Thyroid gland (tissue), 4 donors: ENCODE results near the gene ISX. TPM values are rescaled to one million over a fixed set of nuclear protein-coding genes. Genes with fewer than 3 reads are reported as not detected.

Experiments
- DNase-seq, 2 donors: peaks; one replicate each; pipeline ENCODE4 v3.0.0-alpha.2; 2019
- H3K27ac ChIP-seq, 3 donors: fragments of 200-600 bp; sonication (generic); 1 replicate in 2 of 3; 2 replicates in 1 of 3; pipeline ENCODE4 v1.5.1; 2016 to 2019; ENCODE audit warnings: mild to moderate bottlenecking in 1 of 3, moderate library complexity in 1 of 3
- H3K27me3 ChIP-seq: fragments of 200-600 bp; sonication (generic); one replicate; pipeline ENCODE4 v1.5.1; 2019
- H3K36me3 ChIP-seq, 2 donors: fragments of 200-600 bp; sonication (generic); one replicate each; pipeline ENCODE4 v1.5.1; 2016 to 2019
- H3K4me1 ChIP-seq, 2 donors: fragments of 200-600 bp; sonication (generic); one replicate each; pipeline ENCODE4 v1.5.1; 2017 to 2019
- H3K4me3 ChIP-seq, 3 donors: fragments of 200-600 bp; sonication (generic); replicated peaks in 1 of 3; 1 replicate in 2 of 3; 2 replicates in 1 of 3; pipeline ENCODE4 v1.5.1; 2016; ENCODE audit warnings: mild to moderate bottlenecking in 1 of 3
- H3K9me3 ChIP-seq: fragments of 200-600 bp; sonication (generic); one replicate; pipeline ENCODE4 v1.5.1; 2017
- CTCF ChIP-seq, 6 experiments: fragments of 200-600 bp in 3 of 6; fragments of 450-650 bp in 3 of 6; sonication (generic) in 3 of 6; IDR thresholded peaks; one replicate each; pipeline ENCODE4 v1.5.1; 2016 to 2019; ENCODE audit warnings: antibody characterized with exemption in 6 of 6, mild to moderate bottlenecking in 2 of 6, inconsistent platforms in 1 of 6, moderate library complexity in 1 of 6
- POLR2A ChIP-seq, 2 donors: fragments of 450-650 bp; IDR thresholded peaks; one replicate each; pipeline ENCODE4 v1.6.1; 2017; ENCODE audit warnings: antibody characterized with exemption in 2 of 2, mild to moderate bottlenecking in 2 of 2, moderate library complexity in 1 of 2
- WGBS, 2 donors: methylation state at CpG; one replicate each; pipeline ENCODE4 v1.1.5; 2017; 5-methylcytosine and 5-hydroxymethylcytosine counted together
- intact Hi-C: fragments of 100-400 bp; cut with DNase I; formaldehyde crosslinking; loops from one replicate; pipeline ENCODE4 v1.15.1; 2023
- total RNA-seq, 4 donors: library from RNA; depleted of rRNA; stranded (reverse); fragments of >200 nt; gene quantifications; one replicate each; pipeline ENCODE4 v1.2.3, GENCODE V29; 2016

Gene ISX
- total RNA-seq, 4 donors from 2014 or later, result not detected

- Histone ChIP-seq H3K27ac (no peak overlapping the region), H3K4me1 (no peaks in the 10 kb centered on the region), H3K4me3 (no peak overlapping the region), H3K36me3 (no peaks in the 10 kb centered on the region), H3K27me3 (no peaks in the 10 kb centered on the region), H3K9me3 (no peaks in the 10 kb centered on the region)
- TF ChIP-seq POLR2A (IDR thresholded peaks at IDR 0.05) (no peak), CTCF (IDR thresholded peaks at IDR 0.05) (no peak)
- 89 to 90% methylated on average over 10 of the region's 10 CpGs for WGBS, 2 donors
- intact Hi-C loops, result no loop called here
- no peak for DNase-seq
Observed at GRCh38 chr22:35113341-35113740, 47.4 kb downstream of the ISX start.

DNA sequence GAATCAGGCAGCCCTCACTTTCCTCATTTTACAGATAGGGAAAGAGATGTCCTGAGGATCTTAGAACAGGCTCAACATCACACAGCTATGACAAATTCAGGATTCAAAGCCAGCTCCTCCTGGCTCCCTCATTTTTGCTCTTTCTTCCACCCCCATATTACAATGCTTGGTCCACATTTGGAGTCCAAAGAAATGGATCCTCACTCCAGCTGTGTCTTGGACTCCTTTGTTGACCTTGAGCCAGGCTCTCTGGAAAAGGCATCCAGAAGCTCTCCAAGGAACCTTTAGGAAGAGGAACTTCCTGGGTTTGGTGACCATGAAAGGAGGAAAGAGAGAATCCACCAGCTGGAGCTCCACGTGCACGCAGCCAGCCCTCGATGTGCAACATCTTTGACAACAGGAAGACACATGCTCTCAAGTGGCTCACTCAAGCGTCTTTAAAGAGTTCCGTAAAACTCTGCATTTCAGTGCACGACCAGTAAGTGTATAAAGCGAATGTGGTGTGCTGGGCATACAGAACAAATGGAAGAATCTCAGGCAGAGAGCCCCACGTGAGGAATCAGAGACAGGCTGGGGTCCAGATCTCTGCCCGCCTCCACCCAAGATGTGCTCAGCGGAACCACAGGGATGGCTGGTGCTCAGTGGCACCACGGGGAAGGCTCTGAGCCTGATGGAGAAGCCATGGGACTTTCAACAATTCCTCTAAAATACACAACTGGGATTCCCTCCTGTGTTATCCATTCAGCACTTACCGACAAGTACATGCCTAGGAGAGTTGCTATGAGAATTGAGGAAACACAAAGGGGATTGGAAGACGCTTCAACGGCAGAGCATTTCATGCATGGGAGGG lies 48.4 kb downstream of the ISX start:
- TF ChIP-seq POLR2A (IDR thresholded peaks at IDR 0.05) (no peak), CTCF (IDR thresholded peaks at IDR 0.05) (no peak)
- WGBS, 2 donors, result 42 to 61% methylated on average over 14 of the region's 14 CpGs
- Histone ChIP-seq H3K4me1 (no peaks in the 10 kb centered on the region), H3K27me3 (no peaks in the 10 kb centered on the region), H3K9me3 (no peaks in the 10 kb centered on the region), H3K36me3 (no peaks in the 10 kb centered on the region), H3K27ac (no peak overlapping the region), H3K4me3 (no peak overlapping the region)
- intact Hi-C loops, result no loop called here
- no peak for DNase-seq

DNA sequence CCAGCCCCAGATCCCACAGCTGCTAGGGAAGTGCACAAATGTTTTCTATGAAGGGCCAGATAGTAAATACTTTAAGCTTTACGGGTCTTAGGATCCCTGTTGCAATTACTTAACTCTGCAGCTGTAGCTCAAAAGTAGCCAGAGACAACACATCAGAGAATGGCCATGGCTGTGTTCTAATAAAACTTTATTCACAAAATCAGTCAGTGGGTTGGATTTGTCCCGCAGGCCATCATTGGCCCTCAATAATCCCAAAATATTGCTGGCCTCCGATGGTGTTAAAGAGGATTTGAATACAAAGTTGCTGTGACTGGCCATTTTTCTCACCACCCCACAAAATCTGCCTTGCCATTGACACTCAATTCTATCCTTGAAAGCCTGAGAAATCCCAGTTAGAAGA lies 49.6 kb downstream of the ISX start:
- intact Hi-C loops, result no loop called here
- no peaks in the 10 kb centered on the region for H3K4me1 ChIP-seq
- no peaks in the 10 kb centered on the region for H3K9me3 ChIP-seq
- H3K4me3 ChIP-seq, result no peak overlapping the region
- TF ChIP-seq POLR2A (IDR thresholded peaks at IDR 0.05) (no peak), CTCF (IDR thresholded peaks at IDR 0.05) (no peak)
- 79 to 97% methylated on average over 3 of the region's 3 CpGs for WGBS, 2 donors
- no peak overlapping the region for H3K27ac ChIP-seq
- H3K36me3 ChIP-seq, result no peaks in the 10 kb centered on the region
- no peaks in the 10 kb centered on the region for H3K27me3 ChIP-seq
- DNase-seq, result no peak

DNA sequence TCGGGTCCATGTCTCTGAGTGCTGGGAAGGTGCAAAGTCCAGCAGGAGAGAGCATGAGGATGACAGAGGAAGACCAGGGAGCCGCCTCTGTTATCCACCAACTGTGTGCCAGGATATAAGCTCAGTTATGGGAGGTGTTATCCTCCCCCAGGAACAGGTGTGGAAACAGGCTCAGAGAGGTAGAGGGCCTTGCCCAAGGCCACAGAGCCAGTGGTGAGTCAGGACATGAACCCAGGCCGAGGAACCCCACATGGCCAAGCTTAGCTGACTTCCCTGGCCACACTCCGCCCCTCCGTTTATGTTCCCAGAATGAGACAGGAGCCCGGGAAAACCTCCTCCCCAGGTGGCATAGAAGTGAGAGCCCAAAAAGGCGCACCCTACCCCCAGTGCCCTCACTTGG lies 50.3 kb downstream of the ISX start:
- TF ChIP-seq CTCF (IDR thresholded peaks at IDR 0.05), result no peak
- no peak for TF ChIP-seq POLR2A (IDR thresholded peaks at IDR 0.05)
- intact Hi-C loops, result no loop called here
- Histone ChIP-seq H3K4me1 (no peaks in the 10 kb centered on the region), H3K4me3 (no peak overlapping the region), H3K36me3 (no peaks in the 10 kb centered on the region), H3K9me3 (no peaks in the 10 kb centered on the region), H3K27me3 (no peaks in the 10 kb centered on the region), H3K27ac (no peak overlapping the region)
- no peak for DNase-seq
- WGBS, 2 donors, result 81 to 89% methylated on average over 6 to 7 of the region's 7 CpGs

DNA sequence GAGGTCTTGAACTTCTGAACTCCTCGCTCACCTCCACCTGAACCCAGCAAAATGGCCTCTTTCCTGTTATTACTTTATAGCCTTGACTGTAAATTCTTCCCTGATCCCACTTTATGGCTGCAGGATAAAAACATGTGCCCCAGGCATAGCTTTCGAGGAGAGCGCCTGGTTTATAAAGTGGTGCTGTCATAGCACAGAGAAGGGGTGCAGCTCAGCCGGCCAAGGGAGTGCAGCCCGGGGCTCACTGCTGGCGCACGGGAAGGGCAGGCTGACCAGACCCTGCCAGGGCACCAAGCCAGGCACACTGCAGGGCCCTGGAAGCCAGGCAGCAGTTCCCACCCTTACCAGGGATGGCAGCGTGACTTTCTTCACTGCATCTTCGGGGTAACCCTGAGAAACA lies 50.9 kb downstream of the ISX start:
- Histone ChIP-seq H3K27me3 (no peaks in the 10 kb centered on the region), H3K27ac (no peak overlapping the region), H3K36me3 (no peaks in the 10 kb centered on the region), H3K4me3 (no peak overlapping the region), H3K4me1 (no peaks in the 10 kb centered on the region), H3K9me3 (no peaks in the 10 kb centered on the region)
- TF ChIP-seq CTCF (IDR thresholded peaks at IDR 0.05), result no peak
- no peak for TF ChIP-seq POLR2A (IDR thresholded peaks at IDR 0.05)
- WGBS, 2 donors, result 75 to 84% methylated on average over 9 of the region's 9 CpGs
- intact Hi-C loops, result no loop called here
- no peak for DNase-seq
